ENCODE measurements around the gene KRTAP17-1. TPM values are rescaled to one million over a fixed set of nuclear protein-coding genes. Genes with fewer than 3 reads are reported as not detected.
"Not testable (repeated sequence)": the region's sequence is repeated elsewhere in the genome, so short reads cannot be mapped to it uniquely, and the experiment has no call there.

The KRTAP17-1 gene
- total RNA-seq, 2 donors from 2014 or later = 0.46 to 0.48 TPM

DNA sequence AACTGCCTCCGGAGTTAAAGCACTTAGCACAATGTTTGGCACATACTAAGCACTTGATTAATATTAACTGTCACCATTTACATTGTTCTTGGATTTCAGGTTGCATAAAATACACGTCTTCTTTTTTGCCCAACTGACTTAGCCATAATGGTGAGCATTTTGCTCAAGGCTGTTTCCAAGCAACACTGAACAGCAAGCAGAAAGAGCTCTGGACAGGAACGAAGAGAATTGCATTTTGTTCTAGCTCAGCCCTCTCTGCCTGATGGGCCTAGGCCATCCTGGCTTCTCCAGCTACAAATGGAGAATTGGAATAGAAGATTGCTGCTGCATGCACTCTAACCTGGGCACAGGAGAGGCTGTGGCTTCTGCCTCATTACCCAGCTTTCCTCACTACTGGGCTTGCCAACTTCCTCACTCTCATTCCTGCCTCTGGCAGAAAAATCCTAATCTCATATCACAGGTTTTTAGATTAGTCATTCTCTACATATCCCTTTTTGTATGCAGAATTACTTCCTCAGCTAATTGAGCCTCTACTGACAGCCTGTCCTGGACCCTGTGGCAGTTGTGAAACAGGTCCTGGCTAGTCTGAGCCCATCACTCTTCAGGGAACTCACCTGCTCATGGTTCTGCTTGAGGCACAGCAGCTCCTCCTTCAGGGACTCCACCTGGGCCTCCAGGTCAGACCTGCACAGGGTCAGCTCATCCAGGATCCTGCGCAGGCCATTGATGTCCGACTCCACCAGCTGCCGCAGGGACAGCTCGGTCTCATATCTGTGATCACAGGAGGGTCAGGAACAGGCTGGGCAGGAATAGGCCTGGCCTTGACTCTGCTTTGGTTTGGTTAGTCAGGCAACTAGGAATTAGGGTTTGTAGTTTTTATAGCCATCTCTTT lies 32.6 kb upstream of the KRTAP17-1 start:
- no peak overlapping the region for H3K9ac ChIP-seq (ENCODE audit: extremely low read depth, low read length, poor library complexity, severe bottlenecking)
- peaks cover 5% of the 10 kb centered on the region for H3K9me3 ChIP-seq (ENCODE audit: control insufficient read depth, low read length)
- peaks cover 9% of the 10 kb centered on the region for H3K27me3 ChIP-seq (ENCODE audit: control insufficient read depth, insufficient read depth, low read length, poor library complexity, severe bottlenecking)
- no peaks in the 10 kb centered on the region for H3K4me1 Mint-ChIP-seq
- TF ChIP-seq, protein P1, sequence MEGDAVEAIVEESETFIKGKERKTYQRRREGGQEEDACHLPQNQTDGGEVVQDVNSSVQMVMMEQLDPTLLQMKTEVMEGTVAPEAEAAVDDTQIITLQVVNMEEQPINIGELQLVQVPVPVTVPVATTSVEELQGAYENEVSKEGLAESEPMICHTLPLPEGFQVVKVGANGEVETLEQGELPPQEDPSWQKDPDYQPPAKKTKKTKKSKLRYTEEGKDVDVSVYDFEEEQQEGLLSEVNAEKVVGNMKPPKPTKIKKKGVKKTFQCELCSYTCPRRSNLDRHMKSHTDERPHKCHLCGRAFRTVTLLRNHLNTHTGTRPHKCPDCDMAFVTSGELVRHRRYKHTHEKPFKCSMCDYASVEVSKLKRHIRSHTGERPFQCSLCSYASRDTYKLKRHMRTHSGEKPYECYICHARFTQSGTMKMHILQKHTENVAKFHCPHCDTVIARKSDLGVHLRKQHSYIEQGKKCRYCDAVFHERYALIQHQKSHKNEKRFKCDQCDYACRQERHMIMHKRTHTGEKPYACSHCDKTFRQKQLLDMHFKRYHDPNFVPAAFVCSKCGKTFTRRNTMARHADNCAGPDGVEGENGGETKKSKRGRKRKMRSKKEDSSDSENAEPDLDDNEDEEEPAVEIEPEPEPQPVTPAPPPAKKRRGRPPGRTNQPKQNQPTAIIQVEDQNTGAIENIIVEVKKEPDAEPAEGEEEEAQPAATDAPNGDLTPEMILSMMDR (conservative IDR thresholded peaks at IDR 0.05) = no peak
- peaks cover 10% of the 10 kb centered on the region for H3K27me3 Mint-ChIP-seq (ENCODE audit: insufficient read depth)
- no peak overlapping the region for H3K27ac ChIP-seq (ENCODE audit: low read depth, low read length)
- no peak overlapping the region for H3K27ac Mint-ChIP-seq
- H3K4me3 ChIP-seq (ENCODE audit: low read length) = no peak overlapping the region
- DNase-seq = peak; percentile 35
- no peaks in the 10 kb centered on the region for H3K4me1 ChIP-seq (ENCODE audit: control insufficient read depth, insufficient read depth, low read length)
- 90 to 94% methylated on average over 7 of the region's 7 CpGs for WGBS, 2 experiments (ENCODE audit: insufficient coverage in 1 of 2, insufficient read length in 1 of 2)
- H3K9me3 Mint-ChIP-seq = peaks cover 12% of the 10 kb centered on the region
- no peaks in the 10 kb centered on the region for H3K36me3 Mint-ChIP-seq (ENCODE audit: low read depth)
- H3K36me3 ChIP-seq (ENCODE audit: control insufficient read depth, insufficient read depth, low read length) = no peaks in the 10 kb centered on the region
- H3K4me3 Mint-ChIP-seq = no peak overlapping the region

- H3K27me3 ChIP-seq (ENCODE audit: control insufficient read depth, insufficient read depth, low read length, poor library complexity, severe bottlenecking); H3K27ac Mint-ChIP-seq; H3K4me3 ChIP-seq (ENCODE audit: low read length); H3K36me3 ChIP-seq (ENCODE audit: control insufficient read depth, insufficient read depth, low read length); H3K36me3 Mint-ChIP-seq (ENCODE audit: low read depth); H3K4me1 ChIP-seq (ENCODE audit: control insufficient read depth, insufficient read depth, low read length); H3K4me1 Mint-ChIP-seq; H3K27ac ChIP-seq (ENCODE audit: low read depth, low read length); H3K4me3 Mint-ChIP-seq; H3K9ac ChIP-seq (ENCODE audit: extremely low read depth, low read length, poor library complexity, severe bottlenecking): not testable (repeated sequence)
- DNase-seq = peak; percentile 14
- Mint-ChIP-seq H3K27me3 (ENCODE audit: insufficient read depth) (peaks cover 14% of the 10 kb centered on the region), H3K9me3 (peaks cover 29% of the 10 kb centered on the region)
- peaks cover 21% of the 10 kb centered on the region for H3K9me3 ChIP-seq (ENCODE audit: control insufficient read depth, low read length)
- 90 to 95% methylated on average over 8 to 16 of the region's 16 CpGs for WGBS, 2 experiments (ENCODE audit: insufficient coverage in 1 of 2, insufficient read length in 1 of 2)
These were observed 30.9 kb upstream of the KRTAP17-1 start for GRCh38 chr17:41346421-41346820.

DNA sequence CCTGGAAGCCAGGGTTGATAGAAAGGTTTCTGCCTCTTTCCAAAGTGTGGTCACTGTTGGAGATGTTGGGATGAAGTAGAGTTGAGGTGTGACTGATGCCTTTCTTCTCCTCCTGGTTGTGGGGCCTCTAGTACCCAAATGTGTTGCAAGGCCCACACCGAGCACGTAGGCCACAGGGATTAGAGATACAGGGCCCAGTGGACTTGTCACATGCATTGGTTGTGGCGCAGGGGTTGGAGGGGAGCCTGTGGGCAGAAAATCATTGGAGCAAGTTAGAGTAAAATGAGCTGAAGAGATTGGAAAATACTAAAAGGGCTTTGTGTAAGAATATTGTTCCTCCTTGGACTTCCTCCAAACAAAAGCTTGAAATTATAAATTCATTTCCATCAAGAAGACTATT lies 30.5 kb upstream of the KRTAP17-1 start:
- no peak overlapping the region for H3K4me3 ChIP-seq (ENCODE audit: low read length)
- peaks cover 25% of the 10 kb centered on the region for H3K9me3 ChIP-seq (ENCODE audit: control insufficient read depth, low read length)
- no peaks in the 10 kb centered on the region for H3K4me1 ChIP-seq (ENCODE audit: control insufficient read depth, insufficient read depth, low read length)
- WGBS, 2 experiments (ENCODE audit: insufficient coverage in 1 of 2, insufficient read length in 1 of 2) = 86 to 97% methylated on average over 3 of the region's 3 CpGs
- H3K27me3 Mint-ChIP-seq (ENCODE audit: insufficient read depth) = peaks cover 14% of the 10 kb centered on the region
- H3K27me3 ChIP-seq (ENCODE audit: control insufficient read depth, insufficient read depth, low read length, poor library complexity, severe bottlenecking) = no peaks in the 10 kb centered on the region
- no peaks in the 10 kb centered on the region for H3K4me1 Mint-ChIP-seq
- H3K36me3 Mint-ChIP-seq (ENCODE audit: low read depth) = no peaks in the 10 kb centered on the region
- no peak overlapping the region for H3K27ac Mint-ChIP-seq
- no peak overlapping the region for H3K27ac ChIP-seq (ENCODE audit: low read depth, low read length)
- no peak overlapping the region for H3K4me3 Mint-ChIP-seq
- DNase-seq = no peak
- TF ChIP-seq, protein P1 (conservative IDR thresholded peaks at IDR 0.05) = no peak
- no peaks in the 10 kb centered on the region for H3K36me3 ChIP-seq (ENCODE audit: control insufficient read depth, insufficient read depth, low read length)
- no peak overlapping the region for H3K9ac ChIP-seq (ENCODE audit: extremely low read depth, low read length, poor library complexity, severe bottlenecking)
- peaks cover 33% of the 10 kb centered on the region for H3K9me3 Mint-ChIP-seq
